GM13977 (cell line): ENCODE data around the gene MOB1B.
A peak's percentile ranks its signal among the peaks of the same experiment; 100 is the strongest.

Experiments used
- DNase-seq: peaks from one replicate; pipeline ENCODE4 v3.0.0; 2012; ENCODE audit warnings: low spot score
- CTCF ChIP-seq: IDR thresholded peaks from 2 replicates; pipeline ENCODE4 v1.5.1; 2012; ENCODE audit warnings: mild to moderate bottlenecking, control low read depth; ENCODE audit not compliant: insufficient read depth; ENCODE audit errors: extremely low read depth, missing control alignments
- in situ Hi-C: fragments of 300-500 bp; cut with MboI; formaldehyde crosslinking; loops from one replicate; pipeline ENCODE4 v1.12.0; 2022; ENCODE audit warnings: low sequenced_read_pairs, low pct_unique_long_range_greater_than_20kb, mixed read lengths, inconsistent platforms; ENCODE audit not compliant: unreplicated experiment

The MOB1B gene

GRCh38 chr4:70992391-70992881 lies 90.3 kb downstream of the MOB1B start:
- TF ChIP-seq CTCF, result no peak
- in situ Hi-C loops, result no loop called here
- no peak for DNase-seq

GRCh38 chr4:70993181-70994068 lies 91.3 kb downstream of the MOB1B start, which contains the start of gene DCK:
Gene DCK, plus strand, starts transcription at chr4:70993649. Its CDS starts 187 bp downstream, at chr4:70993836.
- TF ChIP-seq CTCF, result no peak
- DNase-seq, result peak; percentile 95
- in situ Hi-C loops, result no loop called here

GRCh38 chr4:70994069-70994366 lies 91.8 kb downstream of the MOB1B start:
- DNase-seq, result no peak
- TF ChIP-seq CTCF, result no peak
- in situ Hi-C loops, result no loop called here

- TF ChIP-seq CTCF, result no peak
- DNase-seq, result peak; percentile 30
- in situ Hi-C loops, result no loop called here
Measured at GRCh38 chr4:70994387-70995099, 92.4 kb downstream of the MOB1B start.

- TF ChIP-seq CTCF, result no peak
- DNase-seq, result no peak
- in situ Hi-C loops, result no loop called here
Measured at GRCh38 chr4:70996018-70996360, 93.8 kb downstream of the MOB1B start.

GRCh38 chr4:70997036-70997435 lies 94.9 kb downstream of the MOB1B start:
- no peak for TF ChIP-seq CTCF
- in situ Hi-C loops, result no loop called here
- no peak for DNase-seq
